OCI-LY7 (cell line): ENCODE results near the gene HBB.

Experiments
- CTCF ChIP-seq: fragments of 200-600 bp; sonication (generic); conservative IDR thresholded peaks from 2 replicates; pipeline ENCODE4 v1.5.1; 2014; ENCODE audit warnings: mild to moderate bottlenecking, antibody characterized with exemption, low read length, moderate library complexity, mixed read lengths
- EZH2phosphoT487 ChIP-seq: fragments of 200-600 bp; sonication (generic); IDR thresholded peaks from 2 replicates; pipeline ENCODE4 v1.6.1; 2018; ENCODE audit warnings: low read depth, borderline replicate concordance, mild to moderate bottlenecking, mixed run types, antibody characterized with exemption, low read length, moderate library complexity, mixed read lengths

GRCh38 chr11:5223146-5223545, 3.7 kb downstream of the HBB start:
- TF ChIP-seq CTCF: no peak
- no peak for TF ChIP-seq EZH2phosphoT487
